Measurements from ENCODE around the gene DNAH17. TPM values are rescaled to one million over a fixed set of nuclear protein-coding genes. Genes with fewer than 3 reads are reported as not detected.

Gene DNAH17
- total RNA-seq, 1 donor from 2014 or later = not detected

- no peak for DNase-seq (ENCODE audit: low read depth)
- TF ChIP-seq CTCF (conservative IDR thresholded peaks at IDR 0.05; ENCODE audit: low read depth, low read length) = no peak
- H3K4me3 ChIP-seq (ENCODE audit: low read depth, low read length) = no peak overlapping the region
These were observed 165.8 kb downstream of the DNAH17 start for GRCh38 chr17:78411241-78411857.

GRCh38 chr17:78409191-78409928, 167.8 kb downstream of the DNAH17 start:
- TF ChIP-seq CTCF (conservative IDR thresholded peaks at IDR 0.05; ENCODE audit: low read depth, low read length) = no peak
- no peak overlapping the region for H3K4me3 ChIP-seq (ENCODE audit: low read depth, low read length)
- no peak for DNase-seq (ENCODE audit: low read depth)

GRCh38 chr17:78408476-78409050, 168.6 kb downstream of the DNAH17 start:
- TF ChIP-seq CTCF (conservative IDR thresholded peaks at IDR 0.05; ENCODE audit: low read depth, low read length) = no peak
- no peak for DNase-seq (ENCODE audit: low read depth)
- no peak overlapping the region for H3K4me3 ChIP-seq (ENCODE audit: low read depth, low read length)

- TF ChIP-seq CTCF (conservative IDR thresholded peaks at IDR 0.05; ENCODE audit: low read depth, low read length) = no peak
- no peak overlapping the region for H3K4me3 ChIP-seq (ENCODE audit: low read depth, low read length)
- DNase-seq (ENCODE audit: low read depth) = no peak
These were observed 169.7 kb downstream of the DNAH17 start for GRCh38 chr17:78407387-78408000.

GRCh38 chr17:78406920-78407319, 170.3 kb downstream of the DNAH17 start:
- DNase-seq (ENCODE audit: low read depth) = no peak
- no peak overlapping the region for H3K4me3 ChIP-seq (ENCODE audit: low read depth, low read length)
- TF ChIP-seq CTCF (conservative IDR thresholded peaks at IDR 0.05; ENCODE audit: low read depth, low read length) = no peak

GRCh38 chr17:78406396-78406795, 170.8 kb downstream of the DNAH17 start:
- no peak for DNase-seq (ENCODE audit: low read depth)
- TF ChIP-seq CTCF (conservative IDR thresholded peaks at IDR 0.05; ENCODE audit: low read depth, low read length) = no peak
- H3K4me3 ChIP-seq (ENCODE audit: low read depth, low read length) = no peak overlapping the region
